Tibial artery (tissue), 4 donors: ENCODE measurements around the gene ADARB2.

ENCODE experiments used
- DNase-seq, 2 donors: peaks; one replicate each; pipeline ENCODE4 v3.0.0-alpha.2; 2019
- H3K27ac ChIP-seq, 2 donors: fragments of 200-600 bp; sonication (generic) in 1 of 2; 1 replicate in 1 of 2; 2 replicates in 1 of 2; pipeline ENCODE4 v1.5.1; 2018 to 2019; ENCODE audit warnings: mild to moderate bottlenecking in 1 of 2
- H3K27me3 ChIP-seq, 2 donors: fragments of 200-600 bp; sonication (generic) in 1 of 2; one replicate each; pipeline versions ENCODE4 v1.5.1 to v1.6.0; 2016 to 2019
- H3K36me3 ChIP-seq, 3 donors: fragments of 200-600 bp; sonication (generic) in 2 of 3; one replicate each; pipeline ENCODE4 v1.5.1; 2016 to 2019; ENCODE audit warnings: mild to moderate bottlenecking in 2 of 3
- H3K4me1 ChIP-seq, 4 donors: fragments of 200-600 bp; sonication (generic) in 2 of 4; 1 replicate in 3 of 4; 2 replicates in 1 of 4; pipeline ENCODE4 v1.5.1; 2016 to 2019
- H3K4me3 ChIP-seq, 2 donors: fragments of 200-600 bp; sonication (generic) in 1 of 2; 1 replicate in 1 of 2; 2 replicates in 1 of 2; pipeline ENCODE4 v1.5.1; 2018 to 2019; ENCODE audit warnings: mild to moderate bottlenecking in 2 of 2
- H3K9me3 ChIP-seq, 3 donors: fragments of 200-600 bp; sonication (generic) in 1 of 3; one replicate each; pipeline ENCODE4 v1.5.1; 2016 to 2019
- intact Hi-C: fragments of 100-400 bp; cut with DNase I; formaldehyde crosslinking; loops from one replicate; pipeline ENCODE4 v1.15.0; 2023; ENCODE audit warnings: low total_unique reads
- TF ChIP-seq, protein P1 (sequence below), 2 experiments: fragments of 200-600 bp in 1 of 2; fragments of 450-650 bp in 1 of 2; IDR thresholded peaks; one replicate each; pipeline ENCODE4 v1.5.1; 2017 to 2019; ENCODE audit warnings: antibody characterized with exemption in 2 of 2, mild to moderate bottlenecking in 1 of 2, moderate library complexity in 1 of 2

ADARB2 gene

DNA sequence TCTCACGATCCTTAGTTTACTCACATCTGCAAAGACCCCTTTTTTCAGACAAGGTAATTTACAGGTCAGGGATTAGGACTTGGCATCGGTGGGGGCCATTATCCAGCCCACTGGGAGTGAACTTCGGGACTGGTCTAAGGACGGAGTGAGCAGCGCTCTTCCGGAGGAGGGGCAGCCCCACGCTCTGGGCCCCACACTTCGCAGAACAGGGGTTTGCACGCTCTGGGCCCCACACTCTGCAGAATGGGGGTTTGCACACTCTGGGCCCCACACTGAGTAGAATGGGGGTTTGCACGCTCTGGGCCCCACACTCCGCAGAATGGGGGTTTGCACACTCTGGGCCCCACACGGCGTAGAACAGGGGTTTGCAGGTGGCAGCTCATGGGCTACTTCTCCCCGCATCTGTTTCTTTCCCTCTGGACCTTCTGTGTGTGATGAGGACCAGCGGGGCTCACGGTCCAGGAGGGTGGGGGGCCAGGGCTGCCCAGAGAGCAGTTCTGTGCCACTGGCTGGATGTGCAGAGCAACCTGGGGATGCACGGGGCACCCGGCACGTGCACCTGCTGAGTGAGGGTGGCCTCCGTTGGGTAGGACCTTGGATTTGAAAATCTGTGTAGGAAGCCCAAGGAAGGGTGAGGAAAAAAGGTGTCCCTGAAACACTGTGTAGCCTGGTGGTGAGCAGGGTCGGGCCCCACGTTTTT, 546.4 kb downstream of the ADARB2 start:
- TF ChIP-seq, protein P1, sequence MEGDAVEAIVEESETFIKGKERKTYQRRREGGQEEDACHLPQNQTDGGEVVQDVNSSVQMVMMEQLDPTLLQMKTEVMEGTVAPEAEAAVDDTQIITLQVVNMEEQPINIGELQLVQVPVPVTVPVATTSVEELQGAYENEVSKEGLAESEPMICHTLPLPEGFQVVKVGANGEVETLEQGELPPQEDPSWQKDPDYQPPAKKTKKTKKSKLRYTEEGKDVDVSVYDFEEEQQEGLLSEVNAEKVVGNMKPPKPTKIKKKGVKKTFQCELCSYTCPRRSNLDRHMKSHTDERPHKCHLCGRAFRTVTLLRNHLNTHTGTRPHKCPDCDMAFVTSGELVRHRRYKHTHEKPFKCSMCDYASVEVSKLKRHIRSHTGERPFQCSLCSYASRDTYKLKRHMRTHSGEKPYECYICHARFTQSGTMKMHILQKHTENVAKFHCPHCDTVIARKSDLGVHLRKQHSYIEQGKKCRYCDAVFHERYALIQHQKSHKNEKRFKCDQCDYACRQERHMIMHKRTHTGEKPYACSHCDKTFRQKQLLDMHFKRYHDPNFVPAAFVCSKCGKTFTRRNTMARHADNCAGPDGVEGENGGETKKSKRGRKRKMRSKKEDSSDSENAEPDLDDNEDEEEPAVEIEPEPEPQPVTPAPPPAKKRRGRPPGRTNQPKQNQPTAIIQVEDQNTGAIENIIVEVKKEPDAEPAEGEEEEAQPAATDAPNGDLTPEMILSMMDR (IDR thresholded peaks at IDR 0.05), result no peak
- H3K27me3 ChIP-seq, result peaks cover 0 to 20% of the 10 kb centered on the region in 2 donors
- peaks cover 0 to 7% (median 0%) of the 10 kb centered on the region in 4 donors for H3K4me1 ChIP-seq
- DNase-seq, result peak in 1 of 2 donors; percentile 31
- H3K27ac ChIP-seq, result no peak overlapping the region
- no peak overlapping the region for H3K4me3 ChIP-seq
- intact Hi-C loops, result no loop called here
- no peaks in the 10 kb centered on the region for H3K9me3 ChIP-seq
- H3K36me3 ChIP-seq, result no peaks in the 10 kb centered on the region

DNA sequence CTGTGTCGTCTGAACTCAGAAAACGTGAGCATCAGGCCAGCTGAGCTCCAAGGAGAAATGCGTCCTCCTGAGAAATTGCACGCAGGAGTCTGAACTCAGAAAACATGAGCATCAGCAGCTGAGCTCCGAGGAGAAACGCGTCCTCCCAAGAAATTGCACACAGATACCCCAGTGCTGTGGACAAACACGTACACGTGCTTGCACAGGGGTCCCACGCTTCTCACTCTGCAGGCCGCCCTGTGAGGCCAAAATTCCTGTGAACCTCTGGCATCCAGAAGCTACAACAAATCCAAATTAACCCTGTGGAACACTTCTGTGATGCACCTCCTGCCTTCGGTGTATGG, 547.3 kb downstream of the ADARB2 start:
- no peak for DNase-seq
- H3K27ac ChIP-seq, result no peak overlapping the region
- TF ChIP-seq, protein P1 (IDR thresholded peaks at IDR 0.05), result no peak
- H3K36me3 ChIP-seq, result no peaks in the 10 kb centered on the region
- intact Hi-C loops, result no loop called here
- peaks cover 0 to 7% (median 0%) of the 10 kb centered on the region in 4 donors for H3K4me1 ChIP-seq
- peaks cover 0 to 14% of the 10 kb centered on the region in 2 donors for H3K27me3 ChIP-seq
- H3K9me3 ChIP-seq, result no peaks in the 10 kb centered on the region
- no peak overlapping the region for H3K4me3 ChIP-seq

DNA sequence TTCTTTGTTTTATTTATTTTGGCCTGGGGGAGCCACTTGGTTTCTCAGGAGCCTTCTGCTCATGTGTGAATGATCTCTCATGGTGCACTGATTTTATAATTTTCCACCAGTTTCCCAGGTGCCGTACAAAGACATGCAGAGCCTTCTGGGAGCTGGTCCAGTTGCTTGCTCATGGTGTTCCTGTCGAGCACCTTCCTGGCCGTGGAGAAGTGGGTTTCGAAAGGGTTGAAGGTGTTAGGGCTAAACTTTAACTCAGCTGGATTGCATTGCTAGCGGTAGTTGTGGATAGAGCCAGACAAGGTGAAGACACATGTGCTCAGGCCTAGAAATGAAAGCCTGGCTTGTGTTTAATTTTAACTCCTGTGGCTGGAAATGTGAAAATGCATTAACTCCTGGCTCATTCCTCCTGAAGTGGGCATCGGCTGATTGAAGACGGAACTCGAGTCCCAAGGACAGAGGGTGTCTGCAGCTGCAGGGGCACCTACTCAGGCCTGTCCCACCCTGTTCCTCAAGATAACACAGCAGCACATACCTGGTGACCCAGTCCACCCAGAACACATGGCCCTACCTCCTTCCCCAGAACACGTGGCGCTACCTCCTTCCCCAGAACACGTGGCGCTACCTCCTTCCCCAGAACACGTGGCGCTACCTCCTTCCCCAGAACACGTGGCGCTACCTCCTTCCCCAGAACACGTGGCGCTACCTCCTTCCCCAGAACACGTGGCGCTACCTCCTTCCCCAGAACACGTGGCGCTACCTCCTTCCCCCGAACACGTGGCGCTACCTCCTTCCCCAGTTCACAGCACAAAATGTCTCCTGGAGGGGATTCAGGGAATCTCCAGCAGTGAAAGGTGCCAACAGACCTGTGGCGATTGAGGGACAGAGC, 547.9 kb downstream of the ADARB2 start:
- peak in 1 of 2 donors; percentile 33 for DNase-seq
- no peak overlapping the region for H3K27ac ChIP-seq

DNA sequence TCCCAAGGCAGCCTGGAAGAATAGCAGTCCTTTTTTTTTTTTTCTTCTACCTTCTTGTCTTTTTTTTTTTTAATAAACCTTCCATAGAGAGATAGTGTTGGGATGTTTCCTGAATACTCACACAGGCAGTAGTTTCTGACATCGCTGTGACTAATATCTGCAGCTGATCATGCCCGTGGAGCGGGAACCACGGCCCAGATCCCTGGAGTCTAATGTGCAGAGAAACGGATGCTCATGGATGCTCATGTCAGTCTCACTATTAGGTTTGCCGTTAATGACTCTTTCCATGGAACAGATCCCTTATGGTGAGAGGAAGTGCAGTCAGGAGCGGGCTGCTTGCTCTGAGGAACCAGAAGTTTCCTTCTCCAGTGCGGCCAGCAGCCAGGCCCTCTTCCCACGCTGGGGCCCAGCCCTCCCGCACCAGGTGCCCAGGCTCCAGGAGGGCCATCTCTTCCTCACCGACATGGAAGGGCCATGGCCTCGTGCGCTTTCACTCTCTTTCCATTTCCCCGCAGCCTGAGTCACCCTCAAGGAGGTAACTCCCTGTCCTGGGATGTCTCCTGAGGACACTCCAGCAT, 548.7 kb downstream of the ADARB2 start:
- Histone ChIP-seq H3K36me3 (no peaks in the 10 kb centered on the region), H3K9me3 (no peaks in the 10 kb centered on the region), H3K27ac (no peak overlapping the region), H3K4me1 (peaks cover 0 to 7% (median 0%) of the 10 kb centered on the region in 4 donors), H3K4me3 (no peak overlapping the region), H3K27me3 (peaks cover 0 to 16% of the 10 kb centered on the region in 2 donors)
- TF ChIP-seq, protein P1 (IDR thresholded peaks at IDR 0.05), result no peak
- intact Hi-C loops, result no loop called here
- peak in 1 of 2 donors; percentile 41 for DNase-seq

More for the DNA sequence above, 547.9 kb downstream of the ADARB2 start:
- Histone ChIP-seq H3K4me3 (no peak overlapping the region), H3K9me3 (no peaks in the 10 kb centered on the region), H3K36me3 (no peaks in the 10 kb centered on the region), H3K4me1 (peaks cover 0 to 7% (median 0%) of the 10 kb centered on the region in 4 donors), H3K27me3 (peaks cover 0 to 14% of the 10 kb centered on the region in 2 donors)
- TF ChIP-seq, protein P1 (IDR thresholded peaks at IDR 0.05), result no peak
- intact Hi-C loops, result no loop called here

GRCh38 chr10:1187855-1188557, 549.3 kb downstream of the ADARB2 start:
- TF ChIP-seq, protein P1 (IDR thresholded peaks at IDR 0.05), result no peak
- DNase-seq, result peak in 1 of 2 donors; percentile 20
- H3K27me3 ChIP-seq, result peaks cover 0 to 22% of the 10 kb centered on the region in 2 donors
- H3K36me3 ChIP-seq, result no peaks in the 10 kb centered on the region
- H3K4me3 ChIP-seq, result no peak overlapping the region
- H3K4me1 ChIP-seq, result peaks cover 0 to 7% (median 0%) of the 10 kb centered on the region in 4 donors
- no peak overlapping the region for H3K27ac ChIP-seq
- no peaks in the 10 kb centered on the region for H3K9me3 ChIP-seq
- intact Hi-C loops, result no loop called here
